H9 (cell line): ENCODE measurements around the gene NKIRAS2. TPM values are rescaled to one million over a fixed set of nuclear protein-coding genes. Genes with fewer than 3 reads are reported as not detected.

ENCODE experiments used
- DNase-seq: peaks from one replicate; pipeline ENCODE4 v3.0.0-alpha.2; 2017
- H2AFZ ChIP-seq: one replicate; pipeline ENCODE4 v1.6.1; 2013; ENCODE audit warnings: mild to moderate bottlenecking, low read length, control low read depth, moderate library complexity
- H2AK5ac ChIP-seq: 2 replicates; pipeline ENCODE4 v1.6.1; 2013; ENCODE audit warnings: low read length, control low read depth, mixed read lengths; ENCODE audit not compliant: insufficient read length
- H2BK120ac ChIP-seq: one replicate; pipeline ENCODE4 v1.6.1; 2013; ENCODE audit warnings: low read depth, mild to moderate bottlenecking, low read length, control low read depth, inconsistent platforms; ENCODE audit not compliant: poor library complexity, severe bottlenecking
- H2BK12ac ChIP-seq: 2 replicates; pipeline ENCODE4 v1.6.1; 2013; ENCODE audit warnings: low read length, control low read depth, mixed read lengths, low read depth; ENCODE audit not compliant: insufficient read length
- H2BK15ac ChIP-seq: 2 replicates; pipeline ENCODE4 v1.6.1; 2013; ENCODE audit warnings: low read depth, low read length, control low read depth
- H2BK20ac ChIP-seq: one replicate; pipeline ENCODE4 v1.6.1; 2013; ENCODE audit warnings: low read depth, mild to moderate bottlenecking, low read length, control low read depth, inconsistent platforms; ENCODE audit not compliant: poor library complexity, severe bottlenecking
- H2BK5ac ChIP-seq: 2 replicates; pipeline ENCODE4 v1.6.1; 2013; ENCODE audit warnings: low read length, control low read depth, mixed read lengths; ENCODE audit not compliant: insufficient read length
- H3K14ac ChIP-seq: 2 replicates; pipeline ENCODE4 v1.6.1; 2013; ENCODE audit warnings: low read length, control low read depth; ENCODE audit not compliant: insufficient read depth
- H3K18ac ChIP-seq: 2 replicates; pipeline ENCODE4 v1.6.1; 2013; ENCODE audit warnings: low read depth, mild to moderate bottlenecking, mixed read lengths, low read length, control low read depth; ENCODE audit not compliant: insufficient read length
- H3K23ac ChIP-seq: 2 replicates; pipeline ENCODE4 v1.6.1; 2013; ENCODE audit warnings: low read length, control low read depth, mixed read lengths, low read depth; ENCODE audit not compliant: insufficient read length
- H3K23me2 ChIP-seq: 2 replicates; pipeline ENCODE4 v1.6.1; 2013; ENCODE audit warnings: low read depth, mild to moderate bottlenecking, mixed read lengths, low read length, control low read depth; ENCODE audit not compliant: insufficient read length, poor library complexity, severe bottlenecking
- H3K27ac ChIP-seq: 2 replicates; pipeline ENCODE4 v1.5.1; 2013; ENCODE audit warnings: low read length, control low read depth, mixed read lengths, low read depth; ENCODE audit not compliant: insufficient read length
- H3K27me3 ChIP-seq: 2 replicates; pipeline ENCODE4 v1.6.1; 2013; ENCODE audit warnings: low read length, control low read depth, inconsistent platforms; ENCODE audit not compliant: insufficient read depth
- H3K4ac ChIP-seq: 2 replicates; pipeline ENCODE4 v1.6.1; 2013; ENCODE audit warnings: low read depth, mild to moderate bottlenecking, control low read depth, inconsistent platforms, low read length, moderate library complexity
- H3K4me1 ChIP-seq: 2 replicates; pipeline ENCODE4 v1.6.1; 2013; ENCODE audit warnings: low read length, control low read depth, inconsistent platforms; ENCODE audit not compliant: insufficient read depth
- H3K4me2 ChIP-seq: 2 replicates; pipeline ENCODE4 v1.6.1; 2013; ENCODE audit warnings: low read length, control low read depth, mixed read lengths; ENCODE audit not compliant: insufficient read length, insufficient read depth
- H3K56ac ChIP-seq: 2 replicates; pipeline ENCODE4 v1.6.1; 2013; ENCODE audit warnings: low read depth, mild to moderate bottlenecking, mixed read lengths, low read length, control low read depth; ENCODE audit not compliant: insufficient read length
- H3K79me1 ChIP-seq: 2 replicates; pipeline ENCODE4 v1.6.1; 2013; ENCODE audit warnings: low read depth, mild to moderate bottlenecking, moderate library complexity, low read length, control low read depth, inconsistent platforms; ENCODE audit not compliant: insufficient read depth, poor library complexity, severe bottlenecking
- H3K79me2 ChIP-seq: 2 replicates; pipeline ENCODE4 v1.6.1; 2013; ENCODE audit warnings: low read length, control low read depth, inconsistent platforms; ENCODE audit not compliant: insufficient read depth
- H3K9ac ChIP-seq: 2 replicates; pipeline ENCODE4 v1.6.1; 2013; ENCODE audit warnings: low read length, control low read depth, mixed read lengths; ENCODE audit not compliant: insufficient read length; ENCODE audit errors: extremely low read depth
- H3K9me3 ChIP-seq: one replicate; pipeline ENCODE4 v1.6.1; 2013; ENCODE audit warnings: low read depth, low read length, inconsistent platforms; ENCODE audit not compliant: control insufficient read depth
- H3T11ph ChIP-seq: one replicate; pipeline ENCODE4 v1.6.1; 2013; ENCODE audit warnings: mild to moderate bottlenecking, low read length, control low read depth, inconsistent platforms
- H4K20me1 ChIP-seq: one replicate; pipeline ENCODE4 v1.6.1; 2013; ENCODE audit not compliant: control insufficient read depth, insufficient read length, insufficient read depth
- H4K5ac ChIP-seq: 2 replicates; pipeline ENCODE4 v1.6.1; 2013; ENCODE audit warnings: low read depth, mild to moderate bottlenecking, mixed read lengths, low read length, control low read depth; ENCODE audit not compliant: insufficient read length
- H4K8ac ChIP-seq: replicated peaks from 2 replicates; pipeline ENCODE4 v1.6.1; 2013; ENCODE audit warnings: low read length, control low read depth, mixed read lengths, low read depth; ENCODE audit not compliant: insufficient read length
- H4K91ac ChIP-seq: 2 replicates; pipeline ENCODE4 v1.6.1; 2013; ENCODE audit warnings: low read depth, mild to moderate bottlenecking, moderate library complexity, mixed read lengths, low read length, control low read depth; ENCODE audit not compliant: insufficient read length
- H3K27ac Mint-ChIP-seq, 3 experiments: 2 replicates in 2 of 3; 3 replicates in 1 of 3; pipeline ENCODE4 v1.8.0; 2020 to 2021; ENCODE audit warnings: mixed read lengths in 3 of 3, mild to moderate bottlenecking in 1 of 3, moderate library complexity in 1 of 3
- H3K27me3 Mint-ChIP-seq: 2 replicates; pipeline ENCODE4 v1.8.0; 2021; ENCODE audit warnings: low read depth, mild to moderate bottlenecking, moderate library complexity, mixed read lengths
- H3K36me3 Mint-ChIP-seq, 3 experiments: 2 replicates in 2 of 3; 3 replicates in 1 of 3; pipeline ENCODE4 v1.8.0; 2020 to 2021; ENCODE audit warnings: low read depth in 3 of 3, mixed read lengths in 3 of 3; ENCODE audit not compliant: insufficient read depth in 1 of 3
- H3K4me1 Mint-ChIP-seq, 2 experiments: 2 replicates each; pipeline ENCODE4 v1.8.0; 2020; ENCODE audit warnings: mixed read lengths in 2 of 2
- H3K4me3 Mint-ChIP-seq, 2 experiments: 2 replicates in 1 of 2; 3 replicates in 1 of 2; pipeline ENCODE4 v1.8.0; 2020 to 2021; ENCODE audit warnings: mild to moderate bottlenecking in 2 of 2, mixed read lengths in 2 of 2, moderate library complexity in 1 of 2
- H3K9me3 Mint-ChIP-seq, 2 experiments: 2 replicates in 1 of 2; 3 replicates in 1 of 2; pipeline ENCODE4 v1.8.0; 2020; ENCODE audit warnings: mild to moderate bottlenecking in 2 of 2, mixed read lengths in 2 of 2, moderate library complexity in 1 of 2
- CTCF ChIP-seq: fragments of 200-600 bp; sonication (generic); conservative IDR thresholded peaks from 3 replicates; pipeline ENCODE4 v1.8.0; 2021; ENCODE audit warnings: antibody characterized with exemption, mild to moderate bottlenecking
- WGBS: extraction: QIAGEN DNeasy Blood & Tissue Kit; methylation state at CpG from one replicate; pipeline ENCODE4 v1.1.7; 2013; ENCODE audit warnings: missing lambda C conversion rate, low lambda C conversion rate, mixed read lengths; ENCODE audit not compliant: insufficient read length; ENCODE audit errors: extremely low coverage; 5-methylcytosine and 5-hydroxymethylcytosine counted together
- total RNA-seq: library from RNA; stranded (reverse); gene quantifications from 2 replicates; pipeline ENCODE4 v1.2.1, GENCODE V29; 2021

NKIRAS2 gene
- total RNA-seq, 1 experiment from 2014 or later: 37.1 TPM

DNA sequence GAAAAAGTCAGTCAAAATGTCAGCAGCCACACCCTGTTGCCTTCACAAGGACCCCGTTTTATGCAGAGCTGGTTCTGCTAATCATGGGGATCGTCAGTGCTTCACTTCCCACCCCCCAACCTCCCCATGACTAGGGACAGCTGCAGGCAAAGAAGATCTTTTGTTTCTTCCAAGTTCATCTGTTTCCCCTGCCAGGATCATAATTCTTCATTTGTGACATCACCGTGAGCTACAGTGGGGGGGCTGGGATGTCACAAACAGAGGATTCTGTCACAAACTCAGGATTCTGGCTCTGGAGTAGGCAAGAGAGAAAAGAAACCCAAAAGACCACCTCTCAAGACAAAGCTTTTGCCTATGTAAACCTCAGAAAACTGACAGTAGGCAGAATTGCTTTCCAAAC is 27.3 kb upstream of the NKIRAS2 start:
- Histone ChIP-seq H2BK20ac (no peak overlapping the region), H4K91ac (no peak overlapping the region), H2BK5ac (no peak overlapping the region), H4K8ac (no peak overlapping the region), H3K9ac (no peak overlapping the region), H2BK15ac (no peak overlapping the region), H3K56ac (no peak overlapping the region), H2AK5ac (no peak overlapping the region), H3K23me2 (no peaks in the 10 kb centered on the region), H3K4me2 (no peak overlapping the region), H3K4me1 (no peaks in the 10 kb centered on the region), H3K23ac (no peak overlapping the region), H3K4ac (no peak overlapping the region), H2BK12ac (no peak overlapping the region), H3K18ac (no peak overlapping the region), H3K79me1 (no peaks in the 10 kb centered on the region), H3K9me3 (no peaks in the 10 kb centered on the region), H4K20me1 (no peaks in the 10 kb centered on the region), H3T11ph (no peak overlapping the region), H2AFZ (no peak overlapping the region), H3K27ac (no peak overlapping the region), H3K14ac (no peak overlapping the region), H4K5ac (no peak overlapping the region), H3K27me3 (no peaks in the 10 kb centered on the region), H2BK120ac (no peak overlapping the region), H3K79me2 (no peaks in the 10 kb centered on the region)
- peaks cover 56 to 95% (median 91%) of the 10 kb centered on the region in 3 experiments for H3K36me3 Mint-ChIP-seq
- no peak for TF ChIP-seq CTCF
- no CpG with 5 or more reads among the region's 3 CpGs for WGBS
- no peak for DNase-seq
- H3K9me3 Mint-ChIP-seq: no peaks in the 10 kb centered on the region
- no peak overlapping the region; a peak in 2 of 7 replicates for H3K27ac Mint-ChIP-seq
- no peak overlapping the region for H3K4me3 Mint-ChIP-seq
- no peaks in the 10 kb centered on the region for H3K4me1 Mint-ChIP-seq
- H3K27me3 Mint-ChIP-seq: no peaks in the 10 kb centered on the region
